GM12891 (cell line): ENCODE measurements around the gene BMP6.
"Not testable (repeated sequence)": the region's sequence is repeated elsewhere in the genome, so short reads cannot be mapped to it uniquely, and the experiment has no call there.

Source experiments
- DNase-seq: peaks from one replicate; pipeline ENCODE4 v3.0.0; 2011; ENCODE audit warnings: low spot score; ENCODE audit not compliant: insufficient read length
- FAIRE-seq: peaks from 2 replicates; lab custom pipeline; 2011; peaks lifted over from hg19 to GRCh38; lab: Jason Lieb, UNC
- PAX5 ChIP-seq: IDR thresholded peaks from 2 replicates; pipeline ENCODE4 v1.6.1; 2011; ENCODE audit warnings: low read length, moderate library complexity, mild to moderate bottlenecking; ENCODE audit not compliant: insufficient read depth, severe bottlenecking
- POLR2A ChIP-seq: IDR thresholded peaks from 2 replicates; pipeline ENCODE4 v1.6.1; 2011; ENCODE audit warnings: low read depth, low read length, control low read depth
- POLR2AphosphoS5 ChIP-seq: IDR thresholded peaks from 2 replicates; pipeline ENCODE4 v1.6.1; 2011; ENCODE audit warnings: low read depth, low read length, control low read depth
- POU2F2 ChIP-seq: IDR thresholded peaks from 2 replicates; pipeline ENCODE4 v1.6.1; 2011; ENCODE audit warnings: low read depth, mild to moderate bottlenecking, control low read depth, low read length, moderate library complexity
- SPI1 ChIP-seq: IDR thresholded peaks from 2 replicates; pipeline ENCODE4 v1.6.1; 2011; ENCODE audit warnings: low read depth, low read length, control low read depth
- TAF1 ChIP-seq: IDR thresholded peaks from 2 replicates; pipeline ENCODE4 v1.6.1; 2011; ENCODE audit warnings: low read depth, low read length, control low read depth

The BMP6 gene

DNA sequence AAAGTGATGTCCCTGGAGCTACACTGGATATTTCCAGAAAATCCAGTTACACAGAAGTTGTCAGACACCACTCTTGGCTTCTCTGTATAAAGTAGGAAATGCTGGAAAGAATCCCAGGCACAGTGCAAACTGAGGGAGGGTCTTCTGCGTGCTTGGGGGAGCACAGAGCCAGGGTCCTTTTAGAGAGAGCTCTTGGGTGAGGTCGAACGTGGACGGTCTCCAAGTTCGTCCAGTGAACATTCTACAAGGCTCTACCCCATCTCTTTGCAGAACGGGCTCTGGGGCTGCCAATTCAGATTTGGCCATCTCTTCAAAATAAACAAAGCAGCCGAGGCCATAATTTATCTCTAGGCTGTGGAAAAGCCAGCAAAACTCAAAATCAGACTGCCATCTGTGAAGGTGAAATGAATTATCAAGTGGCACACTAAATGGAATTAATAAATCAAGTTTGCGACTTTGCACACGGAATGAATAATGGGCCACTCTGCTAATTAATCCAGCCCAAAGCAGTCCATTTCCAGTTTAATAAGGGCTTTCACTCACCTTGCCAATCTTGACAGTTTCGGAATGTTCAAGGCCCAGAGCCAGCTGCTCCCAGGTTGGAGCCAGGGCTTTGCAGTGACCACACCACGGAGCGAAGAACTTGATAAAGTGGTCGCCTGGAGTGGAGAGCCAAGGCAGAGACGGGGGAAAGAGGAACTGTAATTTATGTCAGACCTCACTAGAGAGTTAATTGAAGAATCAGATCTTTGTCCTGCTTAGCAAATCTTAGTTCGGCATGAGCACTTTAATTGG lies 165.4 kb downstream of the BMP6 start:
- TF ChIP-seq PAX5 (no peak), POLR2A (no peak), TAF1 (no peak), POLR2AphosphoS5 (no peak), SPI1 (no peak), POU2F2 (no peak)
- no peak for DNase-seq
- FAIRE-seq = no peak

- DNase-seq, FAIRE-seq: not testable (repeated sequence)
Observed at GRCh38 chr6:7892367-7892766, 166.5 kb downstream of the BMP6 start.

- FAIRE-seq = no peak
- TF ChIP-seq POLR2A (no peak), SPI1 (no peak), PAX5 (no peak), TAF1 (no peak), POU2F2 (no peak), POLR2AphosphoS5 (no peak)
- no peak for DNase-seq
Observed at GRCh38 chr6:7893342-7893741, 167.4 kb downstream of the BMP6 start.

GRCh38 chr6:7894262-7895124 lies 168.6 kb downstream of the BMP6 start:
- no peak for DNase-seq
- TF ChIP-seq PAX5 (no peak), TAF1 (no peak), POLR2A (no peak), POU2F2 (no peak), POLR2AphosphoS5 (no peak), SPI1 (no peak)
- FAIRE-seq = no peak

GRCh38 chr6:7895125-7895423 lies 169.2 kb downstream of the BMP6 start:
- FAIRE-seq (no peak), DNase-seq (no peak)
- no peak for TF ChIP-seq POU2F2
- TF ChIP-seq TAF1 = no peak

- no peak for TF ChIP-seq PAX5
- no peak for TF ChIP-seq POLR2A
- TF ChIP-seq POLR2AphosphoS5 = no peak
- TF ChIP-seq POU2F2 = no peak
- no peak for TF ChIP-seq SPI1
- TF ChIP-seq TAF1 = no peak
- FAIRE-seq (no peak), DNase-seq (no peak)
Observed at GRCh38 chr6:7896465-7896987, 170.6 kb downstream of the BMP6 start.

DNA sequence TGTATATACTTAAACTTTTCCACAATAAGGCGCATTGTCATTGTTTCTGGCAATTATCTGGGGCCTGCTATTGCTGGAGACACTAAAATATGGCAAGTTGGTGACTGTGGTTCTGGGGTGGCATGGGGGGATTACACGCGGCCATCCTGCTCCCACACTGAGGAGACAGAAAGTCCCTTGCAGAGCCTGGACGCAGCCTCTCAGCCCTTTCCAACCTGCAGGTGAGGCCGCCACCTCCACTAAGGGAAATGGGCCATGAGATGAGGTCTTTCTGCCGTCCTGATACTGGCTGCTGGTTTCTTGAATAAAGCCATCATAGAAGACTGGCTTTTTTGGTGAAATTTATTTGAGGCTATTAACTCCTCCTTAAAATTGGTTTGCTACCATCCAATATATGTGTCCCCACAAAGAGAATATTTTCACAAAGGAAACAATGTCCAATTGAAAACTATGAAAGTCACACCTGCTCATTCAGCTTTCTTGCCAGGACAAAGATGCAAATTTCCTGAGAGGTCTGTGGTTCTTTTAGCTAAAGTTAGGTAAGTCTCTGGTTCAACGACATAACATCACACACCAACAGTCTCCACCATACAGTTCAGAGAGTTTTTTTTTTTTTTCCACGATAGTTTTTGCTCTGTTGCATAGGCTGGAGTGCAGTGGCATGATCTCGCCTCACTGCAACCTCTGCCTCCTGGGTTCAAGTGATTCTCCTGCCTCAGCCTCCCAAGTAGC lies 171.7 kb downstream of the BMP6 start:
- FAIRE-seq = no peak
- DNase-seq = no peak
- no peak for TF ChIP-seq POLR2AphosphoS5
- no peak for TF ChIP-seq POU2F2
- TF ChIP-seq TAF1 = no peak
- TF ChIP-seq PAX5 = no peak
- TF ChIP-seq POLR2A = no peak
- no peak for TF ChIP-seq SPI1

- DNase-seq, FAIRE-seq: not testable (repeated sequence)
Observed at GRCh38 chr6:7898193-7898586, 172.3 kb downstream of the BMP6 start.

DNA sequence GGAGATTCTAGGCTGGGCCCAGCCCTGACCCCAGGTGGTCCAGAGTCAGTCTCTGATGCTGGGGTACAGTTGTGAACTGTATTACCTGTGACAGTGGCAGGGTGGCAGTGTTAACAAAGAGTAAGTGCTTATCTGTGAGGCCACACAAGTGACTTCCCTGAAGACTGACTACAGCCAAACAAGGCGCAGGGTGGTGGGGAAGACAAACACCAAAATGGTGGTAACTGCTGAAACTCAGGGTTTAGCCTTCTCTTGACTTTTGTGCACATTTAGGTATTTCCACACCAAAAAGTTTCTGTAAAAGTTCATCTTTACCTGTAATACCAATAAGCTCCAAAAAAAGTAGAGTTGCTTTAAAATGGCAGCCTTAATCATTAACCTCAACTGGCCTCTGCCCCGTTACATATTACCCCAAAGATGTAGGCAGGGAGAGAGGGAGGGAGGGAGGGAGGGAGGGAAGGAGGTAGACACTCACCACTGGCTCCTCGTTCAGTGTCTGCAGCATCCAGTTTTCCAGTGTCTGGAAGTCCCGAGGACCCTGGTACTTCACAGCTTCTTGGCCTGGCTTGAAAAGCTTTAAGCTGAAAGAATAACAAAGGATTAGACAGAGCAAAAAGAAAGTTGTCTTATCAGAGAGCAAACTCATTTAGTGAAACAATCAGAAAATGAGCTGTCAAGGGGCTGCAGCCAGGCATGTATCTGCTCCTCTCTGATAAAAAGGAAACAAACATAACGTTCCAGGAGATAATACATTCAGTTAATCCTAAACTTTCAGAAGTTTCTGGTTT lies 173.4 kb downstream of the BMP6 start:
- DNase-seq = no peak
- TF ChIP-seq POLR2AphosphoS5 (no peak), TAF1 (no peak), POU2F2 (no peak), PAX5 (no peak), SPI1 (no peak), POLR2A (no peak)
- FAIRE-seq = no peak

DNA sequence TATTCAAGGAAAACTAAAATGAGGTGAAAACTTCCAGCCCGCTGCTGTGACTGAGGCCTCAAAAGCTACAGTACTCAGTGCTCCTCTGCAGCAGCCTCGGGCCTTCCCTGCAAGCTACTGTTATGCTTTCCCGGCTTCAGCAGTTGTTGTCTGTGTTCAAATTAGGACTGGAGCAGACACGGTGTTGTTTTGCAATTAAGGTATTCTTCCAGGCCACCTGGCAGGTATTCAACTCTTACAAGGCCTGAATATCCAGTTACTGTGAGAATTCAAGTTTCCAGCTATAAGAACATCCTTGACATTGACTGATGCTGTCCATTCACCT lies 174.0 kb downstream of the BMP6 start:
- FAIRE-seq (no peak), DNase-seq (no peak)
- TF ChIP-seq SPI1 = no peak
- TF ChIP-seq TAF1 = no peak
- no peak for TF ChIP-seq POLR2AphosphoS5
- TF ChIP-seq POU2F2 = no peak
- TF ChIP-seq PAX5 = no peak
- no peak for TF ChIP-seq POLR2A
